Measurements from ENCODE around the gene DCC.

DNA sequence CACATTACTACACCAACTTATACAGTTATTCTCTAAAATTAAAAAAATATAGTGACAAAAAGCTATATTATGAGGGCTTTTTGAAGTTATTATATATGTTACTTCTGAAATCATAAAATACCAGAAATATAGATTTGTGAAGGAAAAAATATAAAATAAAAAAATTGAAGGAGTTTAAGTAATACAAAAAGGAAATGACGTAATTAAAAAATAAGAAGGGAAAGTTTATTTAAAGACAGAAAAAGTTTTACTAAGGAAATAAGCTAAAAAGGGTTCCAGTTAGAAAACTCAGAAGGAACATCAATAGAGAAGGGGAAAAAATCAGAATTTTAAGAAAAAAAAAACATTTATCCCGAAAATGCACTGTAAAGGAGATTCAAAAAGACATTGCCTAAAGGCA lies 1187.4 kb downstream of the DCC start:
- TF ChIP-seq EZH2phosphoT487 (IDR thresholded peaks at IDR 0.05; ENCODE audit: insufficient read depth, low read depth), result no peak
- TF ChIP-seq EZH2 (IDR thresholded peaks at IDR 0.05; ENCODE audit: insufficient read depth, poor library complexity, severe bottlenecking), result no peak
